IPS-NIHi7 (cell line): ENCODE results near the gene FKBP1A.
A peak's percentile ranks its signal among the peaks of the same experiment; 100 is the strongest.

Source experiments
- DNase-seq: peaks from one replicate; pipeline ENCODE4 v3.0.0; 2012; ENCODE audit warnings: mixed read lengths; ENCODE audit errors: extremely low spot score

FKBP1A gene

GRCh38 chr20:1392693-1393506 is at the start of gene FKBP1A:
Gene FKBP1A (minus strand): TSS chr20:1393054. CDS start chr20:1392998, 56 bp downstream.
- DNase-seq: peak; percentile 91

DNA sequence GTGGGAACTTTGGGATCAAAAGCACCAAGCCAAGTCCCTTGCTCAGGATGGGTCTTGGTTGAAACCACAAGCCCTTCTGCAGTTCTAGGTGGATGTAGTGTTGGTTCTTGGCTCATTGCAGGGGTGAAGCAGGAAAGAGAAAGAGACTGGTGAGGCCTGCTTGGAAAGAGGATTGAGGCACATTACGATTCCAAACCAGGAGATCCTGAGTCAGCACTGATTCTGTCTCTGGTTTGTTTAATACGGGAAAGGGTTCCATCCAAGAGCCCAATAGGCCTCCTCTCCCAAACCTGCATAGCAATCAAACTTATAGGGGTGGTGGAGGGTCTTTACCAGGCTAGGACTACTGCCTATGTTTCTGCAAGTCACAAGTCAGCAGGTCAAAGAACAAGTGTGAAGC is 49.5 kb upstream of the FKBP1A start:
- DNase-seq: no peak

GRCh38 chr20:1441133-1441532 is 48.3 kb upstream of the FKBP1A start:
- no peak for DNase-seq

GRCh38 chr20:1440024-1440423 is 47.2 kb upstream of the FKBP1A start:
- peak; percentile 81 for DNase-seq

DNA sequence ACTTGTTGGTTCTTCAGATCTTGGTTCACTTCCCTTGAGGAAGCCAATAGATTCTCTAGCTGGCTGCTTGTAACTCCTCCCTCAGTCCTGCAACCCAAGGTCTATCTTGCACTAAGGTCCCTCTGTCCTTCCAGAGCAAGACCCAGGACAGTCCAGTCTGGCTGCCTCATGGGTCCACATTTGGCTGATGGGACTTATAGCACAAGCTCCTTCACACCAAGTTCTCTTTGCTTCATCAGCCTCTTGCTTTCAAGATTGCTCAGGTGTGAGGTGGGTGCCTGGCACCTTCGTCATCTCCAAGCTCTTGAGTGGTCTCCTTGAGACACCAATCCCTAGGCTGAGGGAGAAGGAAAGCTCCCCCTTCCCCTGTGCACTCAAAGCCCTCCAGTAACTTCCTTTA is 45.5 kb upstream of the FKBP1A start:
- no peak for DNase-seq

GRCh38 chr20:1437235-1437904 is 44.5 kb upstream of the FKBP1A start:
- peak; percentile 82 for DNase-seq

DNA sequence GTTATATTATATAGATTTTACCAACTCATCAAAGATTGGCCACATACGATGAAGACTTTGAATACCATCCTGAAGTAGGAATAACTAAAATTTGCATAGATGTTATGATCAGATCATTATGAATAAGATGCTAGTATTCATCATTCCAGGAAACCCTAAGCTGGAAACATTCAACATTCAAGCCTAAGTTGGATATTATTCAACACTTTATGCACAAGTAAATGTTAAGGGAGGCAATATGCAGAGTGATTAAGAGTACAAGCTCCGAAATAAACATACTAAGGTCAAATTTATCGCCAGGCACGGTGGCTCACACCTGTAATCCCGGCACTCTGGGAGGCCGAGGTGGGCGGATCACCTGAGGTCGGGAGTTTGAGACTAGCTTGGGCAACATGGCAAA is 43.4 kb upstream of the FKBP1A start:
- no peak for DNase-seq

DNA sequence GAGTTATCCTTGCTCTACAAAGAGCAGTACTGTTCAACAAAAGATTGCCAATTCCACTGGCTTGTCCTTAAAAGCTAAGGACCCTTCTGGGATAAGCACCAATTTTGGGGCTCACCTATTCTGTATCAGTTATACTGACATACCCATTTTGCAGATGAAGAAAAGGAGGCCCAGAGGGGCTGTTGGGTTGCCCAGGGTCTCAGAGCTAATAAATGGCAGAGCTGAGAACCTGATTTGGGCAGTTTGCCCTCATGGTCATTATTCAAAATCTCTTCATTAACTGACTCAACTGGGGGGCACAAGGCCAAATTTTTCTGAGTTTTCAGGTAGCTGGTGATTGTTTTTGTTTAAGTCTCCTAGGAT is 42.5 kb upstream of the FKBP1A start:
- DNase-seq: no peak

GRCh38 chr20:1434571-1435336 is 41.9 kb upstream of the FKBP1A start:
- no peak for DNase-seq

DNA sequence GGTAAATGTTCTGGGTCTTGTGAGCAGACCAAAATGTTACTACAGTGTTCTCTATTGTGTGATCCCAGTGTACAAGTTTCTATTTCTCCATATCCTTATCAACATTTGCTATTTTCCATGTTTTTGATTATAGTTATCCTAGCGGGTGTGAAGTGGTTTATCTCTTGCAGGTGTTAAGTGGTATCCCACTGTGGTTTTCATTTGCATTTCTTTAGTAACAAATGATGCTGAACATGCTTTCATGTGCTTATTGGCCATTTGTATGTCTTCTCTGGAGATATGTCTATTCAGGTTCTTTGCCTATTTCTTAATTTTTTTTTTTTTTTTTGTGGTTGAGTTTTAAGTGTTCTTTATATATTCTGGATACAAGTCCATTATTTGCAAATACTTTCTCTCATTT is 38.3 kb upstream of the FKBP1A start:
- no peak for DNase-seq

DNA sequence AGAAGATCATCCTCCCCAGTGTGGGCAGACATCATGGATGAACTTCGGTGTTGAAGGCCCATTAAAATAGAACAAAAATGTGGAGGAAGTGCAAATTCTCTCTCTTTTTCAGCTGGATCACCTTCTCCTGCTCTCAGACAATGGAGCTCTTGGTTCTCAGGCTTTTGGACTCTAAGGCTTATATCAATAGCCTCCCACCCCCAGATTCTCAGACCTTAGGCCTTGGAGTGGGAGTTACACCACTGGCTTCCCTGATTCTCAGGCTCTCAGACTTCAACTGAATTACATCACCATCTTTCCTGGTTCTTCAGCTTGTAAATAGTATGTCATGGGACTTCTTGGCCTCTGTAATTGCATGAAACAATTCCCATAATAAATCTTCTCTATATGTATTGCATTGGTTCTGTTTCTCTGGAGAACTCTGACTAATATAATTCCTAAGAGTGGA is 37.2 kb upstream of the FKBP1A start:
- no peak for DNase-seq

DNA sequence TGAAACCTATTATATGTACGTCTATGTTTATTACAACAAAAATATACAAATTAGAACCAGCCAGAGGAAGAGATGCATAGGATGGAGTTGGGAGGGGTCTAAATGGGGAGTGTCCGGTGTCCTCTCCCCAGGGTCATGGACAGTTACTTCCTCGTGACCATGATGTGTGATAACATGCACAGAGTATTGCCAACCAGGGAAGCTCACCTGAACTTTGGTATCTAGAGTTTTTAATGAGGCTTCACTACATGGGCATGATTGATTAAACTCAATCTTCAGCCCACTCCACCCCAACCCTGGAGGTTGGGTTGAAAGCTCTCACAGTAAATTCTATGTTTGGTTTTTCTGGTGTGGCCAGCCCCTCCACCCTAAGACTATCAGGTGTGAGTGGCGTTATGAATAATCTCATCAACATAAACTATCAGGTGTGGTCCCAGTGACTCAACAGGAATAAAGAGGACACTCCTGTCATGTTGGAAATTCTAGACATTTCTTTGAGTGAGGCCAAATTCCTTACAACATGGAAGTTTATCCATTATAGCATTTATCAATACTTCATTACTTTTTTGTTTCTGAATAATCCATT is 36.4 kb upstream of the FKBP1A start:
- DNase-seq: no peak

DNA sequence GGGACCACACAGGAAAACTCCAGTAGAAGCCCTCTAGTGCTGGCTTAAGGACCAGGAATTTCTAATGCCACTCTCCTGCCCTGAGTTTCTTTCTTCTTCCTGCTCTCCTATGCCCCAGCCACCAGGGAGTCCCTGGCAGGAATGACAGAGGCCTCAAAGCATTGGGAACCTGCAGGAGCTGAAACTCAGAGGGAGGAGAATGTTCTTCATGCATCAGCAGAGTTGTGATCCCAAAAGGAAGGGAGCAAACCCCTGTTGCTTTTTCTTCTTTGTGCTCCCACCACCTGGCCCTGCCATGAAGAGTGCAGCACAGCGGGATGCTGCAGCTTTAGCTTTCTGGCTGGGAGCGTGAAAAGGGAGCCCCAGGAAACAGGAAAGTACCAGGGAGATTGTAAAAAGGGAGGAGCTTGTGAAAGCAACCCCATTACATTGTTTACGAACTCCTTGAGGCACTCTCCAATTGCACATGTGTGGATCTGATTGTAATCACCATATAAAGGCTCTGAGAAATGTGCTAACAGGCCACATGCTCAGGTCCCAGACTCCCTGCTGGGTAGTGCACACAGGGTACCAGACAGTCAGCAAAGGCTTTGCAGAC is 34.7 kb upstream of the FKBP1A start:
- DNase-seq: peak; percentile 56

DNA sequence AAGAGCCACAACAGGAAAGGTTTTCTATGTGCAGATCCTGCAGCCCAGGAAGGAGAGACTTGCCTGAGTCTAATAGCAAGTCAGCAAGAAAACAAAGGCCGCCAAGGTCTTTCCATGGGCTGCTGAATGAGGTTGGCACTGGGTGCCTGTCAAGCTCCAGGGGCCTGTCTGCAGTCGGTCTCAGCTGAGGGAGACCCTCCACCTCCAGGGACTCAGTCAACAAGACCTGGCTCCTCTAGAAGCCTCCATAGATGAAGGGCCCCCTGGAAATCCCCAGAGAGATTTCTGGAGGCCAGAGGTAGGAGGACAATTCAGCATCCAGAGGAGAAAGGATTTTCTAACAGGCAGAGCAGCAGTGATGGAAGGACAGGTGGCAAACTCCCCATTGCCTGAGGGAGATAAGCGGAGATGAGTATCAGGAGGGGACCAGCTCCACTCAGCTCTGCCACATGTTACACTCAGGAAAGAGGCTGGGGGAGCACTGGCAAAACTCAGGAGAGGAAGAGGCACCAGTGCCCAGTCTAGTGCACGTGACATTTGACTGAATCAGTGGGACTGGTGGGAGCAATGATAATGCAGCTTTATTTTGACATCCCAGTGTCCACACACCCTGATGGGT is 33.5 kb upstream of the FKBP1A start:
- DNase-seq: no peak

GRCh38 chr20:1424336-1424735 is 31.5 kb upstream of the FKBP1A start:
- DNase-seq: no peak

GRCh38 chr20:1423625-1424106 is 30.8 kb upstream of the FKBP1A start:
- DNase-seq: peak; percentile 75

DNA sequence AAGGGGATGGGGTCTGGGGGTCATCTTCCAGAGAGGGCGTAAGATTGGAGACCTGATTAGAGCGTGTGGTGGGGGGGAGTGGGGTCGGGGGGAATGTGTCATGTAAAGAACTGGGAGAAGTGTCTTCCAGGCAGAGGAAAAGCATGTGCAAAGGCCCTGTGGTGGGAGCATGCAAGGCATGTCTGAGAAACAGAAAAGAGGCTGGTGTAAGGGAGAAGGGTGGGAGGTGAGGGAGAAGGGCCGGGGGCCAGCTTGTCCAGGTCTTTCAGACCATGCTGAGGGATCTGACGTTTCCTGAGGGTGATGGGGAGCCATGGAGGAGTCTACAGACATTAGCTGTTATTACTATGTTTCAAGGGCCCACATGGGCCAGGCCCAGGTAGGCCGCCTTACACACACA is 30.4 kb upstream of the FKBP1A start:
- no peak for DNase-seq

GRCh38 chr20:1422753-1423152 is 29.9 kb upstream of the FKBP1A start:
- DNase-seq: no peak

GRCh38 chr20:1420066-1420465 is 27.2 kb upstream of the FKBP1A start:
- no peak for DNase-seq

- no peak for DNase-seq
These were observed 25.5 kb upstream of the FKBP1A start for GRCh38 chr20:1418350-1418749.

GRCh38 chr20:1417790-1418189 is 24.9 kb upstream of the FKBP1A start:
- no peak for DNase-seq
